Myometrial cell (primary cell): ENCODE results near the gene TMEM215. TPM values are rescaled to one million over a fixed set of nuclear protein-coding genes. Genes with fewer than 3 reads are reported as not detected.

Experiments
- total RNA-seq: library from RNA; depleted of rRNA; stranded (reverse); fragments of >200 nt; gene quantifications from 2 replicates; pipeline ENCODE4 v1.2.3, GENCODE V29; 2015

The TMEM215 gene, protein sequence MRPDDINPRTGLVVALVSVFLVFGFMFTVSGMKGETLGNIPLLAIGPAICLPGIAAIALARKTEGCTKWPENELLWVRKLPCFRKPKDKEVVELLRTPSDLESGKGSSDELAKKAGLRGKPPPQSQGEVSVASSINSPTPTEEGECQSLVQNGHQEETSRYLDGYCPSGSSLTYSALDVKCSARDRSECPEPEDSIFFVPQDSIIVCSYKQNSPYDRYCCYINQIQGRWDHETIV
- total RNA-seq: not detected in 2 replicates

DNA sequence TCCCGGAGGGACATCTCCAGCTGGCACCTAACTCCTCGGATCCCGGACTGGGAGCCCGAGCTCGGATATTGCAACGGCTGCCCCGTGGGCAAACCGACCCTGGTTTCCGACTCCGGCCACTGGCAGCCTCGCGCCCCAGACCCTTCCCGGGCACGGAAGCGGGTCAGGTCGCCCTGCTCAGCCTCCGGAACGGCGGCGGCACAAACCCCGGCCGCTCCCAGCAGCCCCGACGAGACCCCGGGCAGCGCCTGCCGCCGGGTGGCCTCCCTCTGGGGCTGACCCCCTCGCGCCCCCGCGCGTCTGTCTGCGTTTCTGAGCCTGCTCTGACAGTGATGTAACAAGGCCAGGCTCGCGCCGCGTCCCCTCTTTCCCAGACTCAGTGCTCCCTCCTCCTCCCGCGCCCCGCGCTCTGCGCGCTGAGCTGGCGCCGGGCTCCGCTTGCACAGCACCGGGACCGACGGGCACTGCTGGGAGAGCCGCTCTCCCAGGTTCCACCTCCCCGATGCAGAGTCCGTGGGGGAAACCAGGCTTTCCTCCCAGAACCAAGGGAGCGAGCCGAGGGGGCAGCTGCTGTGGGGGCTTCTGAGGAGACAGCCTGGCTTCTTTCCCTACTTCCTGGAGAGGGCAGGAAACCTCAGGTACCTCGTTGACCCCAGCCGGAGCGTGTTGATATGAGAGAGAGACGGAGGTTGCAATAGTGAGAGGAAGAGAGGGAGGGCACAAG lies at the start of gene TMEM215:
TMEM215 (plus strand) TSS at position 373 of the 724 bp plus-strand sequence. CDS start 644 bp downstream, outside the sequence.

Other genes starting within 250 kb of the TMEM215 start
- 2.8 and 9.2 TPM in 2 replicates for gene SMIM27, start 231.2 kb upstream of the TMEM215 start, total RNA-seq
- 12.1 and 13.5 TPM in 2 replicates for gene TOPORS, start 231.0 kb upstream of the TMEM215 start, total RNA-seq
- gene NDUFB6, start 210.4 kb upstream of the TMEM215 start, total RNA-seq: 74.1 and 89.1 TPM in 2 replicates
- not detected in 2 replicates for gene TAF1L, start 147.9 kb upstream of the TMEM215 start, total RNA-seq
- 32.8 and 45.8 TPM in 2 replicates for gene APTX, start 218.1 kb downstream of the TMEM215 start, total RNA-seq
- 82.7 and 92.0 TPM in 2 replicates for gene DNAJA1, start 241.7 kb downstream of the TMEM215 start, total RNA-seq